ENCODE measurements around the gene RASL11A.
"Not testable (repeated sequence)": the region's sequence is repeated elsewhere in the genome, so short reads cannot be mapped to it uniquely, and the experiment has no call there.

Gene RASL11A, protein sequence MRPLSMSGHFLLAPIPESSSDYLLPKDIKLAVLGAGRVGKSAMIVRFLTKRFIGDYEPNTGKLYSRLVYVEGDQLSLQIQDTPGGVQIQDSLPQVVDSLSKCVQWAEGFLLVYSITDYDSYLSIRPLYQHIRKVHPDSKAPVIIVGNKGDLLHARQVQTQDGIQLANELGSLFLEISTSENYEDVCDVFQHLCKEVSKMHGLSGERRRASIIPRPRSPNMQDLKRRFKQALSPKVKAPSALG

DNA sequence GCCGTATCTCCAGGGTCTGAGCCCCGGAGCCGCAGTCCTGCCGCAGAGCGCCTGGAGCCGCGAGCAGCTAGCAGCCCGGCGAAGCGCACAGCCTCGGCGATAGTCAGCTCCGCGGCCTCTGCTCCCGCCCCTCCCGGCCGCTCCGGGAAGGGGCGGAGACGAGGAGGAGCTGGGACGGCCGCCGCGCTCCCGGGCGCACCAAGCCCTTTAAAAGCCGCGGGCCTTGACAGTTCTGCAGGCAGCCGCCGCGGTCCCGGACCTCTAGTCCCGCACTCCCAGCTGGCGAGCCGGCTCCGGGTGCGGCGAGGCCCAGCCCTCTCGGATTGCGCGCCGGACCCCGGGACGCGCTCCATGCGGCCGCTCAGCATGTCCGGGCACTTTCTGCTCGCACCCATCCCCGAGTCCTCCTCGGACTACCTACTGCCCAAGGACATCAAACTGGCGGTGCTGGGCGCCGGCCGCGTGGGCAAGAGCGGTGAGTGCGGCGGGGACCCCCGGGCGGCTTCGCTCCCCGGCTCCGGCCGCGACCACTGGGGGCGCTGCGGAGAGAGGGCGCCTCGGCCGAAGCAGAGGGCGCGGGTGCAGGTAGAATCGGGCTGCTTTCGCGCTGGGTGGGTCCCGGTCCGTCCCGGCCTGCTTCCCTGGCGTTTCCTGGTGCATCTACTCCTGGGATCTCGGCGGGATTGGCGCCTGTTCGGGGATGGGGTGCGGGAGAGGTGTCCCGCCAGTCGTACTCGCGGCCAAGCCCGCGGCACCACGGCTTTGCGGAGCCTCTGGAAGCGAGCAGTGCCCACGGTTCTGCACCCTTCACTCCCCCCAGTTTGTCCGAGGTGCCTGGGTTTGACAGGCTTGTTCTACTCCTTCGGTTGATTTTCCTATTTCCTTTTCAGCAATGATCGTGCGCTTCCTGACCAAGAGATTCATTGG is at the start of gene RASL11A:
Gene RASL11A, plus strand, starts transcription at position 237 of the 927 bp plus-strand sequence. Its CDS starts 115 bp downstream, at position 352.
- DNase-seq: peak; percentile 22

- DNase-seq: not testable (repeated sequence)
Observed at GRCh38 chr13:27222100-27222499, 48.5 kb upstream of the RASL11A start.

DNA sequence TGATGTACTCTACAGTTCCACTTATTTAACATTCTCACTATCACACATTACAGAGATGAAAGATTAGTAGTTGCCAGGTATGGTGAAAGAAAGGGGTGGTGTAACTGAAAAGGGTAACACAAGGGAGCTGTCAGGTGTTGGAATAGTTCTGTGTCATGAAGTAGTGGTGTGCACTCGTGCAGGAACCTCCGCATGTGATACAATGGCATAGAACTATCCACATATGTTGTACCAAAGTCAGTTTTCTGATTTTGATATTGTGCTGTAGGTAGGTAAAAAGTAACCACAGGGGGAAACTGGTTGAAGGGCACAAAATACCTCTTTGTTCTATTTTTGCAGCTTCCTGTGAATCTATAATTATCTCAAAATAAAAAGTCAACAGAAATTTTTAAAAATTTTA is 43.6 kb upstream of the RASL11A start:
- DNase-seq: no peak

DNA sequence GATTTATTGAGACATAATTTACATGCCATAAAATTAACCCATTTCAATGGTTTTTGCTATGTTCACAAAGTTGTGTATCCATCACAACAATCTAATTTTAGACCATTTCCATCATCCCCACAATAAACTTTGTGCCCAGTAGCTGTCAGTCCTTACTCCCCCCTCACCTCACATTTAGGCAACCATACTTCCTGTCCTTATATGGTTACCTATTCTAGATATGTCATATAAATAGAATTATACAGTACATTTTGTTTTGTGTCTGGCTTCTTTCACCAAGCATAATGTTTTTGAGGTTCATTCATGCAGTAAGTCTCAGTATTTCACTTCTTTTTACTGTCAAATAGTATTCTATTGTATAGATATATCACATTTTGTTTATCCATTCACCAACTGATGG is 42.5 kb upstream of the RASL11A start:
- no peak for DNase-seq

DNA sequence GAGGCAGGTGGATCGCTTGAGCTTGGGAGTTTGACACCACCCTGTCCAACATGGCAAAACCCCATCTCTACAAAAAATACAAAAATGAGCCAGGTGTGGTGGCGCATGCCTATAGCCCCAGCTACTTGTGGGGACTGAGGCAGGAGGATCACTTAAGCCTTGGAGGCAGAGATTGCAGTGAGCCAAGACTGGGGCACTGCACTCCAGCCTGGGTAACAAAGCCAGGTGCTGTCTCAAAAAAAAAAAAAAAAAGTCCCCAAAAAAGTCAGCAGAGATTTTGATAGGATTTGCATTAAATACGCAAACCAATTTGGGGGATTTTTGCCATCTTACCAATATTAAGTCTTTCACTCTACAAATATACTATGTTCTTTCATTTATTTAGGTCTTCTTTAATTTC is 41.0 kb upstream of the RASL11A start:
- DNase-seq: no peak

- no peak for DNase-seq
Observed at GRCh38 chr13:27233964-27234363, 36.7 kb upstream of the RASL11A start.

DNA sequence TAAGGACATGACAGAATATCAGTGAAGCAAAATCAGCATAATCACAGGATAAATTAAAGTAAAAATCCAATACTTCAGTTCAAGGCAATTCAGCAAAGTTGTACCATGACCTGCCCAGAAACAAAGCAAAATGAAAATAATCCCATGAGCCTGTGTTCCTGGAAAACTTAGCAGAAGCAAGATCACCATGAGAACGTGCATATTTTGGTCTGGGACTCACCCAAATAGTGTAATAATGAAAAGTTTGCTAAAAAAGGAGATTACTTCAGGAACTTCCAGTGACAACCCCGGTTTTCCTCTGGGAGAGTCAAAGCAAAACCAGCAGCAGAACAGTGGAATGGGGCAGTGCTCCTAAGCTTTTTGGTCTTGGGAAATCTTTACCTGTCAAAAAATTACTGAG is 34.2 kb upstream of the RASL11A start:
- DNase-seq: no peak

GRCh38 chr13:27242702-27243101 is 27.9 kb upstream of the RASL11A start:
- no peak for DNase-seq

DNA sequence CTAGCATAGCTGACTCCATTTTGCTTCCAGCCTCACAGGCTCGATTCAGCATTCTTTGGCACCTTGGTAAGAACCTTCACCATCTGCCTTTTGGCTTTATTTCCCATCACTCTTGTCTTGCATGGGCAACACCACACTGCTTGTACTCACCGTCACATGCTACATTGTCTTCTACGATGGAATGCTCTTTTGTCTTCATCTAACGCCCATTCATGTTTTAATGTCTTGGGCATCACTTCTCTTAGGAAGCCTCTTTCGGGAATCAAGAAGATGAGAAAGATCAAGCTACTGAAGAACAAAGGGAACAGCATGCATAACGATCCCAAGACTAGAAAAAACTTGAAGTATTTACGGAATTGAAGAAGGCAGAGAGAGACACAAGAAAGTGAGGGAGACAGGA is 25.0 kb upstream of the RASL11A start:
- no peak for DNase-seq

DNA sequence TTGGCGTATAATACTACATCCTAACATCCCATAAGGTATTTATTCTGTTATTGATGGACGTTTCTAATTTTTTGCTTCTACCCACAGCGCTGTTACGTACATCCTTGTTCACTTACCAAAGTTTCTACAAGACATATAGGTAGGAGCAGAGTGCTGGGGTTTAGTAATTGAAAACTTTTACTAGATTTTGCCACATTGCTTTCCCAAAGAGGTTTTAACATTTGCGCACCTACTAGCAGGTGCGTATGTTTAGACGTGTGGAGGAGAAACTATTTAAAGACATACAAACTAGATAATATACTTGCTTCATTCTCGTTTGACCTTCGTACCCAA is 19.8 kb upstream of the RASL11A start:
- no peak for DNase-seq

DNA sequence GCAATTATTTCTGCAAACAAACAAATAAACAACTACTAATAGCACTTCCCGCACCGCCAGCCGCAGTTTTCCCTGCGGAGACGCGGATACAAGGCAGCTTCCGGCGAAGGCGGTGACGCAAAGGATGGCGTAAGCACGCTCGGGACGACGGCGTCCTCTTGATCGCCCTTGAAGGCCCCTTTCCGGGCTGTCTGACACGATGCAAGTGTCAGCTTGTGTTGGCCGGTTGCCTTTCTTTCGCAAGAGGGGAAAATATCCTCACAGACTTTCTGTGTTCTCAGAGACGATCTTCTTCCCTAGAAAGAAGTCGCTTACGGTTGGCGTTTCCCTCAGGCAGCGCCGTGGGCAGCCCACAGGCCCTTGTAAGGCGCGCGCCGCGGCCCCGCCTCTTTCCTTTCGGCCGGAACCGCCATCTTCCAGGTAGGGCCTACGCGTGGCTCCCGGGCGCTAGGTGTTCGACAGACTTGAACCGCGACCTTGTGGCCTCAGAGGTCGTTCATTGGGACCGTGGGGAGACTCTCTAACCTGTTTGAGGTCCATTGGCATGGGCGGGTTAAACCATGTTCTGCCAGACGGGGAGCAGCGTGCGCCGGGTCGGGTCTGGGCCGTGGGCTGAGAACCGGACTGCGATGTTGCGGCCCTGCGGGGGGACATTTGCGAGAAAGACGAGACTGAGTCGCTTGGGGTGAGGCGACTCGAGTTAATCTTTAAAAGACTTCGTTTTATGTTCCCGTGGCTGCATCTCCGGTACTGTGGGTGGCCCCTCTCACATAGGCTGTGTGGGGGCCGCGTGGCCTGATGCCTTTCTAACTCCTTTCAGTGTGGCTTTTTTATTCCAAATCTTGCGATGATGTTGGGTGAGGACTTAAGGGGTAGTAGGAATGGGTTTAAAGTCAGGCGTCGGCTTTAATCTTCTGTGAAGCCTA is 19.2 kb upstream of the RASL11A start, which contains the start of gene RPL21:
Gene RPL21, plus strand, starts transcription at position 393 of the 926 bp plus-strand sequence. CDS start 2,219 bp downstream, outside the sequence.
- peak; percentile 80 for DNase-seq

DNA sequence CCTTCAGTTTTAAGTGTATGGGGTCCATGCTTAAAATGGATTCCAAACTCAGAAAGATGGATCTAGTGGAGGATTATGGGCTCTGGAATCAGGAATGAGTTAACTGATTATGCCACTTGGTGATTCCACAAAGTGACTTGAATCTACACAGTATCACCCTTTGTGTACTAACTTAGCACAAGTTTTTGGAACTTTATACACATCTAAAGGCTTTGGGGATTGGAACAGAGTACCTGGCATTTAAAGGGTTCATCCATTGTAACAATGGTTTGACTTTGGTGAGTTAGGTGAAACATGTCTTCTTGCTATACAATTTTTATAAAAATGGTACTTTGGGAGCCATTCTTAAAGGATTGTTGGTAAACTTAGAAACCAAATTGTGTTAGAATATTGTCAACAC is 18.2 kb upstream of the RASL11A start:
- no peak for DNase-seq

GRCh38 chr13:27257233-27257568 is 13.4 kb upstream of the RASL11A start:
- no peak for DNase-seq

DNA sequence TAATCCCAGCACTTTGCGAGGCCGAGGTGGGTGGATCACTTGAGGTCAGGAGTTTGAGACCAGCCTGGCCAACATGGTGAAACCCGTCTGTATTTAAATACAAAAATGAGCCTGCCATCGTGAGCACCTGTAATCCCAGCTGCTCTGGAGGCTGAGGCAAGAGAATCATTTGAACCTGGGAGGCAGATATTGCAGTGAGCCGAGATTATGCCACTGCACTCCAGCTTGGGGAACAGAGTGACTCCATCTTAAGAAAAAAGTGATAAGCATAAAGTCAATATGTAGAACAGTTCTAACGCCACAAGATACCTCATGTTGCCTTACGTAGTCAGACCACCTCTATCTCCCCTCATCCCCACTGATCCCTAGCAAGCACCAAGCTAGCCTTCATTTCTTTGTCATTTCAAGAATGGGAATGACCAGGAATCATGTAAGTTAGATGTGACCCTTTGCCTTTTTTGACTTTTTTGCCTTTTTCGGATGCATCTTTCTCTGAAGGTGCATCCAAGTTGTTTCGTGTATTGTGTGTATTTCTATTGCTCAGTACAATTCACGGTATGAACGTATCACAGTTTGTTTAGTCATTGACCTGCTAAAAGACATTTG is 12.9 kb upstream of the RASL11A start:
- no peak for DNase-seq

DNA sequence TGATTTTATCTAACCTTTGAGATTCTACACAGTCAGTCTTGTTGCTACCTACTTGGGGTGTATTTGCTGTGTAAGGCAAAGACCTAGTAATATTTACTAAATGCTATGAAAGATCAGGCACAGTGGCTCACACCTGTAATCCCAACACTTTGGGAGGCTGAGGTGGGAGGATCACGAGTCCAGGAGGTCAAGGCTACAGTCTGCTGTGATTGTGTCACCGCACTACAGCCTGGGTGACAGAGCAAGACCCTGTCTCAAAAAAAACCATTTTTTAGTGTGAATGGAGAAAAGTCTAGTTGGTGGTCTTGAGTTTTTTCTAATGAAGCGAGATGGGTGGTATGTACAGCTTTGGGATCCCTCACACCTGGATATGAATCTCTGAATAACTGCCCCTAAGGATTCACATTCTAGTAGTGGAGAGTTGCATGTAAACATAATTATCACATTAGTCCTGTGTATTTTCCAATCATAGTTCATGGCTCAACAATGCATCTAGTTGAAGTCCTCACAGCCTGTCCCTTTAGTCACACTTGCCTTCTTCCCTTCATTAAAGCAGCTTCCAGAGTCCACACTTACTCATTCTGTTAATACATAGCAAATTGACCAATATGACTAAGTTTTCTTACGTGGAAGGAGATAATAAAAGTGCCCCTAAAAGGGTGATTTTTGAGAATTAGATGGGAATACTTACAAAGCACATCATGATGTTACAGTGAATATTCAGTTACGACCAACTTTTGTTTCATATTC is 11.8 kb upstream of the RASL11A start:
- DNase-seq: no peak

GRCh38 chr13:27259831-27260230 is 10.8 kb upstream of the RASL11A start:
- no peak for DNase-seq

- no peak for DNase-seq
Observed at GRCh38 chr13:27261396-27261795, 9.2 kb upstream of the RASL11A start.

GRCh38 chr13:27263438-27263837 is 7.2 kb upstream of the RASL11A start:
- DNase-seq: no peak

GRCh38 chr13:27264181-27264580 is 6.4 kb upstream of the RASL11A start:
- peak; percentile 35 for DNase-seq

DNA sequence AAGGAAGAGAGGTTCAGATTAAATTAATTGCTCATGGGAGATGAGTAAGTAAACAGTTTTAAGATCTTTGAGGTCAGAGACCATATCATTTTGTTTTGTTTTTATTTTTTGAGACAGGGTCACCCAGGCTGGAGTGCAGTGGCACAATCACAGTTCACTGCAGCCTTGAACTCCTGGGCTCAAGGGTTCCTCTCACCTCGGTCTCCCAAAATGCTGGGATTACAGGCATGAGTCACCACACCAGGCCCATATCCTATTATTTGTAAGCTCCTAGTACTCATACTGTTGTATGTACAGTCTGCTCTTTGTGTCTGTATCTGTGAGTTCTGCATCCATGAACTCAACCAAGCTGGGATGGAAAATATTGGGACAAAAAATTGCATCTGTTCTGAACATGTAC is 6.0 kb upstream of the RASL11A start:
- no peak for DNase-seq

- no peak for DNase-seq
Observed at GRCh38 chr13:27266917-27267316, 3.7 kb upstream of the RASL11A start.

GRCh38 chr13:27267596-27267995 is 3.0 kb upstream of the RASL11A start:
- no peak for DNase-seq
